Measurements from ENCODE around the gene TMEM204. TPM values are rescaled to one million over a fixed set of nuclear protein-coding genes. Genes with fewer than 3 reads are reported as not detected.

TMEM204 gene
- total and polyA plus RNA-seq, 8 donors = 2.4 to 9.8 (median 5.0) TPM

DNA sequence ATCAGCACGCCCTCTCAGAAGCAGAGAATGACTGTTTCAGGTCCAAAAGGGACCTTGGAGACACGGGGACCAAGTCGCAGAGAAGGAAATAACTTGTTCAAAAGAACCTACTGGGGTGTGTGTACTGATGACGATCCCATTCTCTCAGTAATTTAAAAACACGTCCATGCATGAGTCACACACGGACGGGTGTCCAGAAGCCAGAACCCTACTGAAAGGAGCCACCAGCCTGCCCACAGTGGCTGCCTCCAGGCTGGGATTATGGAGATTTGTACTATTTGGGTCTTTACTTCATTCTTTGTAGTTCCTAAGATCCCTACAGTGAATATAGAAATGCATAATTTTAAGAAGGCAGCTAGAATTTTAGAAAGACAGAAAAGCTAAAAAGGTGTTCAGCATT is 27.8 kb downstream of the TMEM204 start:
- Histone ChIP-seq H3K27ac (no peak overlapping the region), H3K27me3 (no peaks in the 10 kb centered on the region), H3K4me3 (no peak overlapping the region), H3K9me3 (no peaks in the 10 kb centered on the region), H3K36me3 (peaks cover 0 to 32% (median 3%) of the 10 kb centered on the region in 3 donors), H3K4me1 (no peaks in the 10 kb centered on the region)
- no peak for ATAC-seq
- 82 to 84% methylated on average over 7 of the region's 7 CpGs for WGBS, 2 donors
- intact Hi-C loops (cut with DNase I) = no loop called here
- no peak for DNase-seq
- FAIRE-seq = no peak
- TF ChIP-seq CTCF (IDR thresholded peaks at IDR 0.05) = no peak

GRCh38 chr16:1561836-1562235 is 28.4 kb downstream of the TMEM204 start:
- DNase-seq (no peak), ATAC-seq (no peak), FAIRE-seq (no peak)
- Histone ChIP-seq H3K9me3 (no peaks in the 10 kb centered on the region), H3K4me3 (no peak overlapping the region), H3K27ac (no peak overlapping the region), H3K27me3 (no peaks in the 10 kb centered on the region), H3K4me1 (no peaks in the 10 kb centered on the region), H3K36me3 (peaks cover 0 to 32% (median 3%) of the 10 kb centered on the region in 3 donors)
- TF ChIP-seq CTCF (IDR thresholded peaks at IDR 0.05) = no peak
- 88 to 91% methylated on average over 14 of the region's 14 CpGs for WGBS, 2 donors
- intact Hi-C loops (cut with DNase I) = no loop called here

GRCh38 chr16:1563786-1564185 is 30.3 kb downstream of the TMEM204 start:
- peaks cover 0 to 16% (median 0%) of the 10 kb centered on the region in 3 donors for H3K36me3 ChIP-seq
- no peak for FAIRE-seq
- no peak for TF ChIP-seq CTCF (IDR thresholded peaks at IDR 0.05)
- WGBS, 2 donors = 94 to 95% methylated on average over 20 of the region's 20 CpGs
- no peaks in the 10 kb centered on the region for H3K4me1 ChIP-seq
- DNase-seq = no peak
- H3K27ac ChIP-seq = no peak overlapping the region
- intact Hi-C loops (cut with DNase I) = no loop called here
- no peak for ATAC-seq
- H3K4me3 ChIP-seq = no peak overlapping the region
- H3K9me3 ChIP-seq = no peaks in the 10 kb centered on the region
- H3K27me3 ChIP-seq = no peaks in the 10 kb centered on the region

- no peaks in the 10 kb centered on the region for H3K4me1 ChIP-seq
- intact Hi-C loops (cut with DNase I) = no loop called here
- FAIRE-seq (no peak), DNase-seq (no peak), ATAC-seq (no peak)
- H3K27me3 ChIP-seq = no peaks in the 10 kb centered on the region
- H3K36me3 ChIP-seq = peaks cover 0 to 16% (median 0%) of the 10 kb centered on the region in 3 donors
- WGBS, 2 donors = 75 to 83% methylated on average over 9 of the region's 9 CpGs
- TF ChIP-seq CTCF (IDR thresholded peaks at IDR 0.05) = no peak
- H3K4me3 ChIP-seq = no peak overlapping the region
- no peak overlapping the region for H3K27ac ChIP-seq
- no peaks in the 10 kb centered on the region for H3K9me3 ChIP-seq
Observed at GRCh38 chr16:1564325-1564724, 30.9 kb downstream of the TMEM204 start.

- H3K36me3 ChIP-seq = peaks cover 0 to 16% (median 0%) of the 10 kb centered on the region in 3 donors
- no peak for TF ChIP-seq CTCF (IDR thresholded peaks at IDR 0.05)
Observed at GRCh38 chr16:1565083-1565805, 31.8 kb downstream of the TMEM204 start.

More at GRCh38 chr16:1565083-1565805, 31.8 kb downstream of the TMEM204 start:
- intact Hi-C loops (cut with DNase I) = no loop called here
- Histone ChIP-seq H3K9me3 (no peaks in the 10 kb centered on the region), H3K27ac (no peak overlapping the region), H3K27me3 (no peaks in the 10 kb centered on the region), H3K4me1 (no peaks in the 10 kb centered on the region), H3K4me3 (no peak overlapping the region)
- 87 to 92% methylated on average over 16 of the region's 16 CpGs for WGBS, 2 donors
- FAIRE-seq (no peak), ATAC-seq (no peak), DNase-seq (no peak)

All from pancreas (tissue), 10 donors.